T1000 (cell line): ENCODE measurements around the gene IYD.

Experiments
- DNase-seq: peaks from one replicate; lab custom pipeline; 2025; ENCODE audit warnings: mixed read lengths; lab: John Stamatoyannopoulos, UW

The IYD gene, protein sequence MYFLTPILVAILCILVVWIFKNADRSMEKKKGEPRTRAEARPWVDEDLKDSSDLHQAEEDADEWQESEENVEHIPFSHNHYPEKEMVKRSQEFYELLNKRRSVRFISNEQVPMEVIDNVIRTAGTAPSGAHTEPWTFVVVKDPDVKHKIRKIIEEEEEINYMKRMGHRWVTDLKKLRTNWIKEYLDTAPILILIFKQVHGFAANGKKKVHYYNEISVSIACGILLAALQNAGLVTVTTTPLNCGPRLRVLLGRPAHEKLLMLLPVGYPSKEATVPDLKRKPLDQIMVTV

GRCh38 chr6:150368762-150369161 lies at the start of gene IYD:
Gene IYD (plus strand): TSS chr6:150369012. CDS start chr6:150369032, 20 bp downstream.
- no peak for DNase-seq

- no peak for DNase-seq
Observed at GRCh38 chr6:150319924-150320323, 48.9 kb upstream of the IYD start.

DNA sequence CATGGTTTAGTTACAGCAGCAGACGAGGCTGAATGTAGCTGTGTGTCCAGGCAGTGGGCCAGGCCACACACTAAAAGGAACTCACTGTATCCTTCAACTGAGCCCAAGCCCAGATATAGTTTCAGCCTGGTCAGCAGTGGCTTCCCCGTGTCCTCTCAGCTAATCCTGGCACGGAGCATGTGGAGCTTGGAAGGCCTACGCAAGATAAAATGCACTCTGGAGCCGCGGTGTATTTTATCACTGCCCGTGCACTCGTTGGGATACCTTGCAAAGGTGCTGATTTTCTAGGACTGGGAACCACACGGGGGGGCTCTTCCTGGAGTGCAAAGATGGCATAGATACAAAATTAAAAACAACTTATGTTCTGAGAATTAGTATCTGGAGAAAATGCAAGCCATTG lies 48.4 kb upstream of the IYD start:
- DNase-seq = no peak

GRCh38 chr6:150322466-150322871 lies 46.3 kb upstream of the IYD start:
- no peak for DNase-seq

DNA sequence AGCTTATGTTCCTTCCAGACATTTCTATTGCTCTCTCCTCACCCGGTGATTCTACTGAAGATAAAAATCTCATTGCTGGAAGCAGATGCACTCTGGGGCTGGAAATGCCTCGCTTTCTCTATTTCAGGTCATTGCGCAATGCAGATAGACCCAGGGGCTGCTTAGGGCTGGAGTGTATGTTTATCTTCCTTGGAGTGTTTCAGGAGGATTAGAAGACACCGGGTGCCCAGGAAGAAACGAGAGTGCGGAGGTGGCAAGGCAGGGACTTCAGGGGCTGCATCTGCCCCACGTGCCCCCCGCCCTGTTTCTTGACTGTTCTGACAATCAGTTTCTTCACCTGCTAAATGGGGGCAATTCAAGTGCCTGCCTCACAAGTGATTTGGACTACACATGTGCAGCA lies 45.6 kb upstream of the IYD start:
- DNase-seq = no peak

DNA sequence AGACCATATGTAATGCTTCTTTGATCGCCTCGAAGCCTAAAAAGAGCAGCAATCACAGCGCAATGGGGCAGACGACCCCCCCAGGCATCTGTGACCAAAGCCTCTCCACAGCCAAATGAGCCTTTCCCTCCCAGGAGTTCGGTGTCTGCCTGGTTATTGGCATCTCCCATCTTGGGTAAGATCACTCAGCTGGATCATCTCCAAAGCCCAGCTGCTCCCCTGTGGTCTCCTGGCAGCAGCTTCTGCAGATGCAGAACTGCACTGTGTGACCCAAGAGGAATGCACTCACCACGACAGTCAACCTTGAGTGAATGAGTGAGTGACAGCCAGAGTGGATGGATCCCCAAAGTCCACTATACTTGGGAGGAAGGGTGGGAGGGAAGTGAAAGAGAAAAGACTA lies 44.8 kb upstream of the IYD start:
- no peak for DNase-seq

DNA sequence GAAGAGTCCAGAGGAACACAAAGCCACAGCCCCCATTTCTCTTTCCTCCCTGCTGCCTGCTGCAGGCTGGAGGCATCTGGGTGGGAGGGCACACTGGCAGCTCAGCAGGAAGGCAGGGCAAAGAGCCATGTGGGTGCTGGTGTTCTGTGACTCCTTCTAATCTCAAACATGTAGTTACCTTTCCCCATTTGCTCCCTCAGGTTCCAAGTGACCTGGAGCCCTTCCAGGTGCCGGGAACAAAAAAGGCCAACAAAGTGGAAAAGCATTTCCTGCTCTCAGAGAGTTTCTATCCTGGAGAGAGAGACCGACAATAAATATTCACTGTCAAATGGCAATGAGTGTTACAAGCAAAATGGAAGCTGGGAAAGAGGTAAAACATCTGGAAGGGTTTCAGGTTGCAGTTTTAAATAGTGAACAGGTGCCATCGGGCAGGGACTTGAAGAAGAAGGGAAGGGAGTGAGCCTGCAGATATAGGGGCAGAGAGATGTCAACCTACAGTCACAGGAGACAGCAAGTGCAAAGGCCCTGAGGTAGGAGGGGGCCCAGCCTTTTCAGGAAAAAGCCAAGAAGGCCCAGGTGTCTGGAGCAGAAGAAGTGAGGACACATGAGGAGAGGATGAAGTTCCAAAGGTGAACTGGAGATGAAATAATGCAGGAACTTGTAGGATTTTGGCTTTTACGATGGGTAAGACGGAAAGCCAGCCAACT lies 43.6 kb upstream of the IYD start:
- DNase-seq = no peak

DNA sequence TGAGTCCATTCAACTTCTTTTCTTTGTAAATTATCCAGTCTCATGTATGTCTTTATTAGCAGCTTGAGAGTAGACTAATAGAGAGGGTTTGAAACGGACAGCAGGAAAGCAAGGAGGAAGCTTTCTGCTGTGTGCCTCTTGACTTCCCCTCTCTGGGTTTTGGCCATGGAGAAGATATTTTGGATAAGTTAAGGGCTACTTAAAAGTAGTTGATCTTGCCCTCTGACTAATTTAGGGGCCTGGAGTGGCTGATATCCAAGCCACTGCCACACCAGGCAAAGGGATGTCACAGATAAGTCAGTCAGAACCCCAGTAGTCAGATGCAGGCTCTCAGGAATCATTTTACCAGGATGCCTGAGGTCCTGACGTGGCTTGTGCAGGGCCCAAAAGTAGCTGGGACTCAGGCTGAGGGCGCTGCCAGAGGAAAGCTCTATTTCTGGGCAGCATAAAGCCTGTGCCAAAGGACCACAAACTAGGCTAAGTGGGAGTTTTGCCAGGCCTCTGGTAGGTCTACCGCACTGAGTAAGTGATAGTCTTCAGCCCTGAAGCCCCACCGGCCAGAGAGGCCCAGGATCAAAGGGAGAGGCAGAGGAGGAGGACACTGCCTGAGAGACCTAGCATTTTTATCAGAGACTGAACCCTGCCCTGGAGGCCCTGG lies 41.6 kb upstream of the IYD start:
- DNase-seq = no peak

- DNase-seq = no peak
Observed at GRCh38 chr6:150328744-150329405, 39.9 kb upstream of the IYD start.

- no peak for DNase-seq
Observed at GRCh38 chr6:150331344-150331743, 37.5 kb upstream of the IYD start.

DNA sequence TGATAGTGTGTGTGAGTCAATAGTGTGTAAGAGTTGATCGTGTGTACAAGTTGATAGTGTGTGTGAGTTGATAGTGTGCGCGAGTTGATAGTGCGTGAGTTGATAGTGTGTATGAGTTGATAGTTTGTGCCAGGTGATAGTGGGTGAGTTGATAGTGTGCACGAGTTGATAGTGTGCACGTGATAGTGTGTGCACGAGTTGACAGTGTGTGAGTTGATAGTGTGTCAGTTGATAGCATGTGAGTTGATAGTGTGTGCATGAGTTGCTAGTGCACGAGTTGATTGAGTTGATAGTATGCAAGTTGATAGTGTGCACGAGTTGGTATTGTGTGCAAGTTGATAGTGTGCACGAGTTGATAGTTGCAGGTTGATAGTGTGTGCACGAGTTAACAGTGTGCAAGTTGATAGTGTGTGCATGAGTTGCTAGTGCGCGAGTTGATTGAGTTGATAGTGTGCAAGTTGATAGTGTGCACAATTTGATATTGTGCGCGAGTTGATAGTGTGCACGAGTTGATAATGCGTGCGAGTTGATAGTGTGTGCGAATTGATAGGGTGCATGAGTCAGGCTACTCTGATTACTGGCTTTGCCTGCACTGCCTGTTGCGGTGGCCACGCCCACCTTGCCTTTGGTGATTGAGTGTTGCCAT lies 35.8 kb upstream of the IYD start:
- no peak for DNase-seq

GRCh38 chr6:150333585-150333941 lies 35.2 kb upstream of the IYD start:
- DNase-seq = no peak

DNA sequence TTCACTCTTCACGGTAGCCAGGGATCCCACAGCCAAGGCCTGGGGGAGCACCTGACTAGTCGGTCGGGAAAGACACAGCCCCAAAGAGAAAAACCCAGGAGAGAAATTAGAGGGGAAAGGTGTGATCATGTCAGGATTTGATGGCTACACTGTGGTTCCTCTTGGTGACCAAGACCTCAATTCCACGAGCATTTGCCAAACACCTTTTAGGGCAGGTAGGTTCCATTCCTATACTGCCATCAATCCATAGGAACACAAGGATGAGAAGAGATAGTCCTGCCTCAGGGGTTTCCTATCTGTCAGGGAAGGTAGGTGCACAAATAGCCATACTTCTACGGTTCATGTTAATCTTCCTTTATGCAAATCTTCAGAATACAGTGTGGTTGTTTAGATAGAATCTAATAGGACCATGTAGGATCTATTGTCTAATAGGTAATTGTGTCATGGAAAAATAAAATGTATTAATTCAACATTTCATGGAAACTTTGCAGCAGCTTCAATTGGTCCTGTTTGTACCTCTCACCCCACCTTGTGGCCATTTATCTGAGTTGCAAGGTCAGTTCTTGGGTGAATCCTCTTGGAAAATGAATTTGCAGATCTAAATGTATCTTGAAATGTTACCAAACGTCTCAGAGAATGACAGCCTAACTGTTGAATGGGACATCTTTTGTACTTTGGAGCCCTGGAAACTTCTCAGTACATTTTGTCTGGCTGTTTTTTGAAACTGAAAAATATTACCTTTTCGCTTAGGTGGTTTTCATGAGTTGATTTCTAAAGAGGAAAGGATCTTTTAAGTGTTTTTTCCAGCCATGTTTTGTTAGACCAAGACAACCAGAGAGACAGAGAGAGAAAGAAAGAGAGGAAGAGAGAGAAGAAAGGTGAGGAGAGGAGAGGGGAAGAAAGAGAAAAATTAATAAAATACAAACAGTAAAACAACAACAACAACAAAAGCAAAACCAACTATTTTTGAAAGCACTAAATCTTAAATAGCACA lies 33.7 kb upstream of the IYD start:
- DNase-seq = no peak

DNA sequence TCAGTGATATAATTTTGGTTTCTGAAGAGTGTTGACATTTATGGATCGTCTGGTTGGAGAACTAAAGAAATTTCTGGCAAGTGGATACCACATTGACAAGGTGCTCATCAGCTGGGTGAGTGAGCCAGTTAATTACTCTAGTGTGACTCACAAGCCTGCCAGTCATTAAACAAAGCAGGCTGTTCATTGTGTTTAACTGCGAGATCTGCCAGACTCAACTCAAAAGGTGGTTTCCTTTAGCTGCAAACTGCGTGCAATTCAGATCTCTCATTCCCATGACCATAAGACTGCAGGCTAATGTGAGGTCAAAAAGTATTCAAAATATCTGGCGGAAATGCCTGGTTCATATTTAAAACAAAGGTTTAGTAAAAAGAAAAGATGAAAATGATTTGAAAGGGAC lies 32.5 kb upstream of the IYD start:
- DNase-seq = no peak

GRCh38 chr6:150336708-150337107 lies 32.1 kb upstream of the IYD start:
- no peak for DNase-seq

GRCh38 chr6:150342126-150342525 lies 26.7 kb upstream of the IYD start:
- DNase-seq = no peak

- no peak for DNase-seq
Observed at GRCh38 chr6:150343434-150343833, 25.4 kb upstream of the IYD start.

DNA sequence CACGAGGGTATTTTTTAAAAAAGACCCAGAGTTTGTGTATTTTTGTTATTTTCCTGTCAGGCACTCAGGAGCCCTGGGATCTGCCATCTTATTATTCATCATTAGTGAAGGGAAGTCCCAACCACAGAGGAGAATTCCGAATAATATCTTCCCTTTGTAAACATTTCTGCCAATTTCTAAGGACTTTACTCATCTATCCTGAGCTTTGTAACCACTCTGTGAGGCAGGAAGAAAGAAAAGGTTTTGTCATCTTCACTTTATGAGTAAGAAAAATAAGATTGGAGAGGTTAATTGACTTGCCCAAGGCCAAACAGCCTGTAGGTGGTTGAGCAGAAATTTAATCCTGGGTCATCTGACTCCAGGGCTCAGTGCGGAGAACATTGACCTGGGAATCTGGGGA lies 23.0 kb upstream of the IYD start:
- DNase-seq = no peak

- DNase-seq = no peak
Observed at GRCh38 chr6:150346346-150346745, 22.5 kb upstream of the IYD start.

DNA sequence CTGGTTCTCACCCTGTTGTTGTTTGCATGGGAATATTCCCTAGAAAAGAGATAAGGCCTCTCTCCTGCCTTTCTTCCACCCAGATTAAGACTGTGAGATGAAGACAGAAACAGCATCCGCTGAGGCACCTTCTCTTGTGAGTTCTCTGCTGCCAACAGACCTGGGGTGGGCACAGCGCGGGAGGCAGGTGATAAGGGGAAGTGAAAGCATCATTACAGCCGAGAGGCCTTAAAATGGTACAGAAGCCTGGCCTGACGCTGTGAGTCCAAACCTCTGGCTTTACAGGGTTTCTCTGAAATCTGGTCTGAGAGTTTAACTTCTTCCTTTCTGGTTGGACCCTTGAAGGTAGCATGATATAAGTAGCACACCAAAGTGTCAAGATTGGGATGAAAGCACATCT lies 21.0 kb upstream of the IYD start:
- no peak for DNase-seq

DNA sequence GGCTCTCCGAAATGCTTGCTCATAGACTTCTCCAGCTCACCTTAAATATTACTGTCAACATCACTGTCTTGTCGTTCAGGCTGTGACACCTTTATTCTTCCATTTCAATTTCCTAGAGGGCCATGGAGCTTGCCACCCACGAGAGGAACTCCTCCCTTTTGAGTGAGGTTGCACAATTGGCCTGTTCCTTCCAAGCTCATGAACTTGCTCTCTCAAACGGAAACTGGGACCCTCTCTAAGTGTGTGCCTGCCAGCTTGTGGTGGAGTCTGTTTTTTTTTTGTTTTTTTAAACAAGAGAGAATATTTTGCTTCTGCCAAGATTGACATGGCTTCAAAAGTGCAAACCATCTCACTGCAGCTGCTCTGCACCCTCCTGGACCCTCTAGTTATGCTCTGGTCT lies 19.3 kb upstream of the IYD start:
- no peak for DNase-seq
